K562 (cell line): ENCODE measurements around the gene CTBP2.

Source experiments
- CTCF ChIP-seq, 3 experiments: IDR thresholded peaks in 2 of 3; conservative IDR thresholded peaks in 1 of 3; 2 replicates each; pipeline ENCODE4 v1.5.1; 2011 to 2012; ENCODE audit warnings: low read length in 3 of 3, mild to moderate bottlenecking in 3 of 3, control low read depth in 2 of 3, improper control_type of control experiment in 1 of 3, inconsistent platforms in 1 of 3, low read depth in 1 of 3, mixed read lengths in 1 of 3, moderate library complexity in 1 of 3; ENCODE audit not compliant: insufficient read depth in 2 of 3
- MEIS2 ChIP-seq: fragments of 450-650 bp; IDR thresholded peaks from 2 replicates; pipeline ENCODE4 v1.6.1; 2014; ENCODE audit warnings: mild to moderate bottlenecking; ENCODE audit not compliant: partially characterized antibody
- POLR2AphosphoS2 ChIP-seq: IDR thresholded peaks from 2 replicates; pipeline ENCODE4 v1.6.1; 2012; ENCODE audit warnings: low read length, improper control_type of control experiment
- REST ChIP-seq, 2 experiments: fragments of 450-650 bp; formaldehyde crosslinking in 1 of 2; IDR thresholded peaks; 2 replicates each; pipeline versions ENCODE4 v1.4.0 to v1.6.1; 2014 to 2020; ENCODE audit warnings: mild to moderate bottlenecking in 2 of 2, borderline replicate concordance in 1 of 2, low read depth in 1 of 2

- TF ChIP-seq MEIS2 (no peak), CTCF (IDR thresholded peaks at IDR 0.05 in 2 of 3, conservative IDR thresholded peaks at IDR 0.05 in 1 of 3; ENCODE audit: insufficient read depth in 2 of 3, low read depth in 1 of 3, low read length in 3 of 3) (no peak), POLR2AphosphoS2 (no peak), REST (IDR thresholded peaks at IDR 0.05; ENCODE audit: borderline replicate concordance) (no peak), REST (CRISPR knock-in tag; IDR thresholded peaks at IDR 0.05; ENCODE audit: low read depth) (no peak)
Observed at GRCh38 chr10:124966008-124966407, 194.4 kb downstream of the CTBP2 start.
